Vagina (tissue), 2 donors: Measurements from ENCODE around the gene HES7.
A peak's percentile ranks its signal among the peaks of the same experiment; 100 is the strongest.

ENCODE experiments used
- POLR2AphosphoS5 ChIP-seq, 2 donors: sonication (generic); formaldehyde crosslinking; IDR thresholded peaks; one replicate each; pipeline ENCODE4 v1.9.0; 2017; ENCODE audit warnings: antibody characterized with exemption in 2 of 2, mild to moderate bottlenecking in 2 of 2, low read depth in 1 of 2; ENCODE audit not compliant: insufficient read depth in 1 of 2
- TF ChIP-seq, protein P1 (sequence below), 3 experiments: fragments of 450-650 bp in 2 of 3; fragments of 200-600 bp in 1 of 3; sonication (generic) in 1 of 3; IDR thresholded peaks; one replicate each; pipeline ENCODE4 v1.5.1; 2017 to 2019; ENCODE audit warnings: antibody characterized with exemption in 3 of 3, mild to moderate bottlenecking in 2 of 3, moderate library complexity in 2 of 3

DNA sequence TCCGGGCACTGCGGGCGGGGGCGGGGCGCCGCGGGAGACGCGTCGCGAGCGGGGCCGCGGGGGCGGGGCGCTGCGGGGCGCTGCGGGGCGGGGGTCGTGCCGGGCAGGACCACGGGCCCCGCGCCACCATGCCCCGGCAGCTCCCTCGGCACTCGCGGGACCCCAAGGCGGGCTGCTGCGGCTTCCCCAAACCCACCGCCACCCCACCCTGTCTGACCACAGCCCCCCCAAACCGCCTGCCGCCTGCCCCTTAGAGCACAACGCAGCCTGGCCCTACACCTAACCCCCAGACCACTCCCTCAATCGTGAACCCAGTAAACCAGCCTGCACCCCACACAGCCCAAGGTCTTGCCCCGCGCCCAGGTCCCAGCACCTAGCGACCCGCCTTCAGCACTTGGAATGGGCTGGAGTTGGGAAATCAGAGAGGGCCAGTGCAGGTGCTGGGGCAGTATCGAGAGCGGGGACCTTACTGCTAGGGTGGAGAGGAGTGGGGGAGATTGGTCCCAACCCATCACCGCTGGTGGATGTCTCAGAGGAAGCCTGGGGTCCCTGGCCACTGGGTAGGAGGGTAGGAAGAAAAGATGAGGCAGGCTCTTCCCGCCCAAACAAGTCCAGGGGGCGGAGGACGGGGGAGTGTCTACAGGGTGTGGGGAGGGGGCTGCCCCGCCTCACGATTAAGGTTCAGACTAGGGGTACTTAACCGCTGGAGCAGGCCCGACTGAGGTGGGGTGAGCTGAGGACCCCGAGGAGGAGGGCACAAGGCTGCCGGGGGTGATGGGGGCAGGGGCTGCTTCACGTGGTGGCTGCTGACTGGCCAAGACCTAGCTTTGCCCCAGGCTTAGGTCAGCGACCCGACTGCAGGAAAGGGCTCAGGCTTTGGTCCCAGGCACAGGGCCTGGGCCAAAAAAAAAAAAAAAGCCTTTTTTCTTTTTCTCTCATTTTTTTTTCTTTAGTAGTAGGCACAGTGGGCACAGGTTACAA, 39.4 kb upstream of the HES7 start:
- TF ChIP-seq, protein P1, sequence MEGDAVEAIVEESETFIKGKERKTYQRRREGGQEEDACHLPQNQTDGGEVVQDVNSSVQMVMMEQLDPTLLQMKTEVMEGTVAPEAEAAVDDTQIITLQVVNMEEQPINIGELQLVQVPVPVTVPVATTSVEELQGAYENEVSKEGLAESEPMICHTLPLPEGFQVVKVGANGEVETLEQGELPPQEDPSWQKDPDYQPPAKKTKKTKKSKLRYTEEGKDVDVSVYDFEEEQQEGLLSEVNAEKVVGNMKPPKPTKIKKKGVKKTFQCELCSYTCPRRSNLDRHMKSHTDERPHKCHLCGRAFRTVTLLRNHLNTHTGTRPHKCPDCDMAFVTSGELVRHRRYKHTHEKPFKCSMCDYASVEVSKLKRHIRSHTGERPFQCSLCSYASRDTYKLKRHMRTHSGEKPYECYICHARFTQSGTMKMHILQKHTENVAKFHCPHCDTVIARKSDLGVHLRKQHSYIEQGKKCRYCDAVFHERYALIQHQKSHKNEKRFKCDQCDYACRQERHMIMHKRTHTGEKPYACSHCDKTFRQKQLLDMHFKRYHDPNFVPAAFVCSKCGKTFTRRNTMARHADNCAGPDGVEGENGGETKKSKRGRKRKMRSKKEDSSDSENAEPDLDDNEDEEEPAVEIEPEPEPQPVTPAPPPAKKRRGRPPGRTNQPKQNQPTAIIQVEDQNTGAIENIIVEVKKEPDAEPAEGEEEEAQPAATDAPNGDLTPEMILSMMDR (IDR thresholded peaks at IDR 0.05), result no peak
- TF ChIP-seq POLR2AphosphoS5 (IDR thresholded peaks at IDR 0.05; ENCODE audit: insufficient read depth in 1 of 2, low read depth in 1 of 2), result peak in 1 of 2 donors; percentile 8
